HG03520 (cell line): ENCODE data around the gene GPR18.
"Not testable (repeated sequence)": the region's sequence is repeated elsewhere in the genome, so short reads cannot be mapped to it uniquely, and the experiment has no call there.

Experiments used
- ATAC-seq: cut with Tn5 transposase; IDR thresholded peaks from one replicate; pipeline ENCODE4 v1.9.1; 2021; ENCODE audit warnings: mild to moderate bottlenecking, moderate library complexity; ENCODE audit not compliant: unreplicated experiment

Gene GPR18

DNA sequence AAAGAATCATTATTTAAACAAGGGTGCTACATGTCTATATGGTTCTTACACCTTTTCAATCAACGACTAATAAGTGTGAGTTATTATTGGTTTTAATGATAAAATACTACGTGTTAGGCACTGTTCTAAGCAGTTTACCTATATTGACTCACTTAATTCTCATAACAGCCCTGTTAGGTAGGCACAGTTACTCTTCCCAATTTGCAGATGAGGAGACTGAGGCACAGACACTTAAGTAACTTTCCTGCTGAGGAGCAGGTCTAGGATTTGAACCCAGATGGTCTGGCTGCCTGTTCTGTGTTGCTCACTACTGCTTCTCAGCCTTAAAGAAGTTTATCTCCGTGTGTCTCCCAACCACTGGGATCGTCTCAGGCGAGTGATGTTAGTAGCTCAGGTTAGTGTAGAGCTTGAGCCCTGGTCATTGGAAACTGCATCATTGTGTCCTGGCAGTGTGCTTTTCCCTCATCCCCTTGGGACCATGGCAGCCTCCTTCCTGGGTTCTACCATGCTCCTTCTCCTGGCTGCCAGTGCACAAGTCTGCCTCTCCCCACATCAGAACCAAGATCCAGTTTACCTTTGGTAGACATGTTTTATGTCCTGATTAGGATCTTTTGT lies 46.7 kb downstream of the GPR18 start:
- ATAC-seq: no peak

DNA sequence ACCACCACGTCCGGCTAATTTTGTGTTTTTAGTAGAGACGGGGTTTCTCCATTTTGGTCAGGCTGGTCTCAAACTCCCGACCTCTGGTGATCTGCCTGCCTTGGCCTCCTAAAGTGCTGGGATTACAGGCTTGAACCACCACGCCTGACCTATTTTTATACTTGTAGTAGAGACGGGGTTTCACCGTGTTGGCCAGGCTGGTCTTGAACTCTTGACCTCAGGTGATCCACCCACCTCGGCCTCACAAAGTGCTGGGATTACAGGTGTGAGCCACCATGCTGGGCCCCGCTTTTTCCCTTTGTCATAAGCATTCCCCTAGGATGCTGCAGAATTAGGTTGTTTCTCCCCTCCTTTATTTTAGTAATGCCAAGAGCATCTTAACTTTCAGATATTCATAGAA lies 47.6 kb downstream of the GPR18 start:
- ATAC-seq: not testable (repeated sequence)

DNA sequence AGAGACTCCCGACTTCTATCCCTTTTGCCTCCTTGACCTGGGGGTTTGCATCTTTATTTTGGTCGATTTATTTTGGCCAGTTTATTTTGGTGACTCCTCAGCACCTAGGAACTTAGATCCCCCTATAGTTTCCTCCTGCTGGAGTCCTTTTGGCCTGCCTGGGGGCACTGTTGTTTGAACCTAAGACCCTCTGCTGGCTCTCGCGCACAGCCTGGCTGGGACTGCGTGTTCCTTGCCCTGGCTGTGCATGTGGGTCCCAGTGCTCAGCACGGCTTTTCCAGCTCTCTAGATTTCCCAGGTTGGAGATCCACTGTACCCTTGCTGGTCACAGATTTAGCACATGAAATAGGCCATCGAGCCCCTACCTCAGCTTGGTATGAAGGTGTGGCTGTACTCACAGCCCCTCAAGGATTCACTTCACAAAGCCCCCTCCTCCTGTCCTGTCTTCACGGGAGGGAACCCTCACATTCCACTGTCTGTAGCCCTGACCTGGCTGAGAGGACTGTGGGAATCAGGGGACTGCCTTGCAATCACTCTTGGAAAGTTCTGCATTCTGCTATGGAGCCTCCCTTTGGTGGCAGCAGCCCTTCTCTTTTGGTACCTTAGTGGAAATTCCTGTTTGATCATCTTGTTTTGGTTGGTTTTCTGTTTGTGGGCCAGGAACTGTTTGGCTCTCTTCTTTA lies 49.2 kb downstream of the GPR18 start:
- ATAC-seq: no peak

DNA sequence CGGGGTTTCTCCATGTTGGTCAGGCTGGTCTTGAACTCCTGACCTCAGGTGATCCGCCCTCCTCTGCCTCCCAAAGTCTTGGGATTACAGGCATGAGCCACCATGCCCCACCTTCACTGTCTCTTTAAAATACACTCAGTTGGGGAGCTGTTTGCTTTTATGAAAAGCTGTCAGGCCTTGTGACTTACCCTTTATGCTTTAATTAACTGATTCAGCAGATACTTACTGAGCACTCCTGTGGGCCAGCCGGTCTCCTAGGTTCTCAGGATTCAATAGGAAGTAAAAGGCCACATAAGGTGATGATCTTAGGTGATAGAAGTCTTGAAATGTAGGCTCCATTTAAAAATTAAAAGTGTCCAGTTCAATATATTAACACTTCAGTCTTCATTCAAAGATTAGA lies 50.0 kb downstream of the GPR18 start:
- no peak for ATAC-seq

DNA sequence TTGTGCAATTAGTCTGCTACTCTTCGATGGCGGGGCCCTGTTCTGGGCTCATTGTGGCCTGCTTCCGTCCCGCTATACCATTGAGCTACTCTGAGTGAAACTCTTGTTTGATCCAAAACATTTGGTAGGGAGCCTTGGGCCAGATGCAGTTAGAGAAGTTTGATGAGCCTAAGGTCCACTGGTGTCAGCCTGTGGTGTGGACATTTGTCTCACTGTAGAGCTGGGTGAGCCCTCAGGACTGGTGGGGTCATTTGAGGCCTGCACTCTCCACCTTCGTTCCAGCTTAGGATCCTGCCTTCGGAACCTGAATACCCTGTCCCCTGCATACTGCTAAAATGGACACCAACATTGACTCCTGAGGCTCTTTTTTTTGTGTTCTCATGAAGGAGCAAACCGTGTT lies 50.7 kb downstream of the GPR18 start:
- ATAC-seq: no peak

DNA sequence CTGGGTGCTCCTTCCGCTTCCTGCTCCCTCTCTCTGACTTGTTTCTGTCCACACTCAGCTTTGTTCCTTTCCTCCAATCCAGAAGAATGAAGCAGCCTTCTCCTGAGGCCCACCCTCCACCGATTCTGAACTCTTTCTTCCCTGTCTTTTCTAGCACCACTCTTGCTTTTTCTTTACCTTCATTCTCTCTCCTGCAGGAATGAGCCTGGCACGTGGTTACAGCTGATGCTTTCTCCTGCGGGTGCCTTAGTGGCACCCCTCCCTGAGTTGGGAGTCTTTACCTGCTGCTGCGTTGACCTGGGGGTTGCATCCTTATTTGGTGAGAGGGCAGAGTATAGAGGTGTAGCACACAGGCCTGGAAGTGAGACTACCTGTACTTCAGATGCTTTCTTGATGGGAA lies 51.3 kb downstream of the GPR18 start:
- ATAC-seq: no peak

DNA sequence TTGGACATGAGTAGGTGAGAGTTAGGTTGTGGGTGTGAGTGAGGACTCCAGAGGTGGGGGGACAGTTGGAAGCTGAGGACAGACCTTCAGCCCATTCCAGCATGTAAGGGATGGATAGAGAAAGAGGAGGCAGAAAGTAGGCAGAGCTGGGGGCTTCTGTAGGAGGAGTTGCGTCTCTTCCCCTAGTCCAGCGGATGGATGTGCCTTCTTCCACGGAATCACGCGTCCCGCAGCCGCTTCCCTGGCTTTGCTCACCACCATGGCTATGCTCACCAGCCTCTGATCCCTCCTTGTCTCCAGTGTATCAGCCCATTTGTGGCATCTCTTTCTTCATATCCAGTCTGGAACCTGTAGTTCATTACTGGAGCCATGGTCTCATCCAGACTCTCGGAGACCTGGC lies 52.0 kb downstream of the GPR18 start:
- ATAC-seq: no peak

DNA sequence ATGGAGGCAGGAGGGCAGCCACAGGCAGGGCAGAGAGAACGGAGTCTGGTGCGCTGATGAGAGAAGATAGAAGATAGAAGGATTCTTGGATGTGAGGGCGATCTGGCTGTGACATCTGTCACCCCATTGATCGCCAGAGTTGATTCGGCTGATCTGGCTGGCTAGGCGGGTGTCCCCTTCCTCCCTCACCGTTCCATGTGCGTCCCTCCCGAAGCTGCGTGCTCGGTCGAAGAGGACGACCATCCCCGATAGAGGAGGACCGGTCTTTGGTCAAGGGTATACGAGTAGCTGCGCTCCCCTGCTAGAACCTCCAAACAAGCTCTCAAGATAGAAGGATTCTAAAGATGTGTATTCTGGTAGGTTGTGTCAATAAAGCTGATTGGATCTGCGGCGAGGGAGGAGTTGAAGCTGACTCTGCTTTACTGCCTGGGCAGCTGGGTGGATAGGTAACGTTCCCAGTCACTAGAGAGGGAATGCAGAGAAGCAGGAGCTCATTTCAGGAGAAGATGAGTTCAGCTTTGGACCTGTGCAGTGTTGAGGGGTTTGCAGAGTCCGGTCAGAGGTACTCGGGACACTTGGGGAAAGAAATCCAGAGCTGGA lies 52.5 kb downstream of the GPR18 start:
- no peak for ATAC-seq
